ENCODE measurements around the gene VPS36.
"Not testable (repeated sequence)": the region's sequence is repeated elsewhere in the genome, so short reads cannot be mapped to it uniquely, and the experiment has no call there.

Gene VPS36

GRCh38 chr13:52450012-52450792 is at the start of gene VPS36:
VPS36 (minus strand) TSS chr13:52450634; CDS start chr13:52450594, 40 bp downstream.
- DNase-seq, result peak; percentile 96

GRCh38 chr13:52497979-52498378 is 47.5 kb upstream of the VPS36 start:
- DNase-seq, result not testable (repeated sequence)

- DNase-seq, result not testable (repeated sequence)
These were observed 43.8 kb upstream of the VPS36 start for GRCh38 chr13:52494241-52494640.

GRCh38 chr13:52491015-52491414 is 40.6 kb upstream of the VPS36 start:
- not testable (repeated sequence) for DNase-seq

GRCh38 chr13:52488763-52489162 is 38.3 kb upstream of the VPS36 start:
- not testable (repeated sequence) for DNase-seq

- DNase-seq, result not testable (repeated sequence)
These were observed 36.6 kb upstream of the VPS36 start for GRCh38 chr13:52487078-52487477.

GRCh38 chr13:52480677-52481428 is 30.4 kb upstream of the VPS36 start:
- not testable (repeated sequence) for DNase-seq

- not testable (repeated sequence) for DNase-seq
These were observed 18.1 kb upstream of the VPS36 start for GRCh38 chr13:52468487-52468886.

GRCh38 chr13:52463526-52463925 is 13.1 kb upstream of the VPS36 start:
- DNase-seq, result no peak

GRCh38 chr13:52461265-52461664 is 10.8 kb upstream of the VPS36 start:
- no peak for DNase-seq

- no peak for DNase-seq
These were observed 9.2 kb upstream of the VPS36 start for GRCh38 chr13:52459668-52460067.

GRCh38 chr13:52455677-52456041 is 5.2 kb upstream of the VPS36 start:
- peak; percentile 21 for DNase-seq

- peak; percentile 93 for DNase-seq
These were observed 4.6 kb upstream of the VPS36 start, which contains the start of gene CKAP2 for GRCh38 chr13:52454820-52455676. CKAP2 (plus strand) TSS chr13:52455478; CDS start chr13:52455557, 79 bp downstream.

- peak; percentile 37 for DNase-seq
These were observed 4.0 kb upstream of the VPS36 start for GRCh38 chr13:52454459-52454819.

GRCh38 chr13:52452470-52452869 is 2.0 kb upstream of the VPS36 start:
- DNase-seq, result no peak

GRCh38 chr13:52451135-52451804 is 836 bp upstream of the VPS36 start:
- no peak for DNase-seq

- DNase-seq, result no peak
These were observed 321 bp upstream of the VPS36 start for GRCh38 chr13:52450793-52451116.

- DNase-seq, result no peak
These were observed 963 bp downstream of the VPS36 start for GRCh38 chr13:52449331-52450011.

GRCh38 chr13:52447815-52448552 is 2.5 kb downstream of the VPS36 start:
- no peak for DNase-seq

GRCh38 chr13:52447354-52447753 is 3.1 kb downstream of the VPS36 start:
- no peak for DNase-seq

- no peak for DNase-seq
These were observed 4.2 kb downstream of the VPS36 start for GRCh38 chr13:52446265-52446664.
